LHCN-M2 (cell line): ENCODE results near the gene PDE7B. TPM values are rescaled to one million over a fixed set of nuclear protein-coding genes. Genes with fewer than 3 reads are reported as not detected.

Experiments
- DNase-seq: peaks from one replicate; pipeline ENCODE4 v3.0.0-alpha.2; 2012; ENCODE audit warnings: low read depth
- total RNA-seq: library from RNA; depleted of rRNA; stranded (reverse); fragments of >200 nt; gene quantifications from 2 replicates; pipeline ENCODE4 v1.2.3, GENCODE V29; 2014

Gene PDE7B
- total RNA-seq, 1 experiment from 2014 or later = 1.5 TPM

- peak; percentile 44 for DNase-seq
These were observed 216.3 kb downstream of the PDE7B start for GRCh38 chr6:136067731-136068341.

GRCh38 chr6:136069119-136069518, 217.6 kb downstream of the PDE7B start:
- DNase-seq = peak; percentile 79

GRCh38 chr6:136070815-136071214, 219.3 kb downstream of the PDE7B start:
- no peak for DNase-seq

- DNase-seq = no peak
These were observed 221.2 kb downstream of the PDE7B start for GRCh38 chr6:136072691-136073090.

- no peak for DNase-seq
These were observed 221.7 kb downstream of the PDE7B start for GRCh38 chr6:136073216-136073615.

GRCh38 chr6:136076496-136076895, 225.0 kb downstream of the PDE7B start:
- no peak for DNase-seq

GRCh38 chr6:136077834-136078576, 226.5 kb downstream of the PDE7B start:
- peak; percentile 66 for DNase-seq

- no peak for DNase-seq
These were observed 228.4 kb downstream of the PDE7B start for GRCh38 chr6:136079701-136080565.

GRCh38 chr6:136083540-136083939, 232.0 kb downstream of the PDE7B start:
- DNase-seq = no peak

- no peak for DNase-seq
These were observed 232.9 kb downstream of the PDE7B start for GRCh38 chr6:136084403-136084802.

GRCh38 chr6:136085370-136086115, 234.0 kb downstream of the PDE7B start:
- DNase-seq = peak; percentile 46

- DNase-seq = peak; percentile 82
These were observed 235.2 kb downstream of the PDE7B start for GRCh38 chr6:136086686-136087085.

- peak; percentile 71 for DNase-seq
These were observed 236.5 kb downstream of the PDE7B start for GRCh38 chr6:136087986-136088385.

- DNase-seq = no peak
These were observed 237.2 kb downstream of the PDE7B start for GRCh38 chr6:136088693-136089092.

- DNase-seq = no peak
These were observed 238.4 kb downstream of the PDE7B start for GRCh38 chr6:136089876-136090275.

GRCh38 chr6:136090929-136091328, 239.4 kb downstream of the PDE7B start:
- no peak for DNase-seq

- no peak for DNase-seq
These were observed 241.4 kb downstream of the PDE7B start for GRCh38 chr6:136092897-136093296.

- no peak for DNase-seq
These were observed 242.3 kb downstream of the PDE7B start for GRCh38 chr6:136093835-136094234.

GRCh38 chr6:136094812-136095211, 243.3 kb downstream of the PDE7B start:
- no peak for DNase-seq

GRCh38 chr6:136095986-136096385, 244.5 kb downstream of the PDE7B start:
- DNase-seq = no peak

GRCh38 chr6:136102991-136103688, 251.6 kb downstream of the PDE7B start:
- DNase-seq = no peak
